ENCODE results near the gene NOP56. TPM values are rescaled to one million over a fixed set of nuclear protein-coding genes. Genes with fewer than 3 reads are reported as not detected.

Gene NOP56
- total and polyA plus RNA-seq, 2 of the 8 experiments (the other 6 are each of a cell fraction or from before 2014, with no cell fraction given) = 391 to 677 TPM

DNA sequence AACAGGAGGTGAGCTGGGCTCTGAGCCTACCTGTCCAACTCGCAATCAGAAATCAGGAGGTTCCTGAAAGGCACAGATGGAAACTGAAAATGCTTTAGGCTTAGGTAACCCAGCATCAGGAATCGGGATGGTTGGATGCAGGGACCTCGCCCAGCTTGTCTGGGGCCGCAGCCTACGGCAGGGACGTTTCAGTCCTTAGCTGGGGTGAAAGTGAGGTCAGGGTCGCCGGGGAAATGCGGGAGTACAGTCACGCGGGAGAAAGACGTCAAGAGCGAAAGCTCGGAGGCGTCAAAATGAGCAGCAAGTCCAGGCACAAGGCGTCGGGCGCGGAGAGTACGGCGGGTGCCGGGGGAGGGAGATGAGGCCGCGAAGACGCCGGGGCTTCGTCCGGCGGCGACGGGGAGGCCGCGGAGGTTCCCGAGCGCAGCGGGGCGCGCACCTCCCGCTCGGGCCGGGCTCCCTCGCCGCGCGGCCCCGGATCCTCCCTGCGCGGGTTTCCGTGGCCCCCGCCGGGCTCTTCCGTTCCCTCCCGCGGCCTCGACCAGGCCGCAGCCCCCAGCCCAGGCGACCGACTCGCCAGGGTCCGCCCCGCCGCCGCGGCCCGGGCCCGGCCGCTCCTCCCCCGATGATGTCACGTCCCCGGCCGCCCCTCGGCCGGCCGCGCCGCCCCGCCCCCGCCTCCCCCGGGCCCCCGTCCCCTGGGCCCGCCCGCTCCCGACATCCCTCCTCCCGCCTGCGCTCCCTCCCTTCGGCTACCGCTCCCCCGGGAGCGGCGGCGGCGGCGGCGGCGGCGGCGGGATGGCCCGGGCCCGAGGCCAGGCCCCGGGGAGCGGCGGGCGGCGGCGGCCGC lies 39.8 kb downstream of the NOP56 start, which contains the start of gene EBF4 (continued):
- peak; percentile 46 for TF ChIP-seq ASH2L (IDR thresholded peaks at IDR 0.05; ENCODE audit: low read length)
